GM19455 (cell line): ENCODE measurements around the gene CREB3L1.
"Not testable (repeated sequence)": the region's sequence is repeated elsewhere in the genome, so short reads cannot be mapped to it uniquely, and the experiment has no call there.

ENCODE experiments used
- ATAC-seq: cut with Tn5 transposase; IDR thresholded peaks from one replicate; pipeline ENCODE4 v1.9.1; 2021; ENCODE audit not compliant: unreplicated experiment

CREB3L1 gene

DNA sequence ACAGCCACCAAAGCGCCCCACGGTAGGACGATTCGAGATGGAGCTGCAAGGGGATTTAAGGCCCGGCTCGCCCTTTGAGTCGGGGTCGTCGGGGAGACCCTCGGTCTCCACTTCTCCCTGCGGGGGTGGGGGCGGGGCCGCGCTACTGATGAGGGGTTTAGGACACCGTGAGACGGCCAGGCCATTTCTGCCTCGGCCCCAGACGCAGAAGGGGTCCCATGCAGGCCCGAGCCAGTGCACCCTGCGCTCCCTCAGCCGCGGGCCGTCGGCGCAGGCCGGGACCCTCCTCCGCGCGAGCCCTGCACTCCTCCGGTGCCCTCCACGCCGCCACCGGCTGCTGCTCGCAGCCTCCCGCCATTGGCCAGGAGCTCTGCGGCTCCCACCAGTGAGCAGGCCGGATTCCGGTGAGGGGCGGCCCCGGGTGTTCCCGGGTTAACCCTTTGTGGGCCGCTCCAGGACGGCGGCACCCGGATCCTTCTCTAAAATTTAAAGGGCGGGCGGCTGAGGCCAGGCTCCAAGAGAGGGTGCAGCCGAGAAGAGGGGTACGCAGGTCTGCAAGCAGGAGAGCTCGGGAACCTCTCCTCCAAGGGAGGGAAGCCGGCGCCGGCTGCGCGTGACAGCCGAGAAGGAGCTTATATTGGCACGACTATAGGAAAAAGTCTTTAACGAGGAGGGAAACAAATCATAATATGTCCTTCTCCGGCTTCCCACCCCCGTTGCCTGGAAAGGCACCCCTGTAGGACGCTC lies 18.0 kb downstream of the CREB3L1 start:
- peak; percentile 83 for ATAC-seq

DNA sequence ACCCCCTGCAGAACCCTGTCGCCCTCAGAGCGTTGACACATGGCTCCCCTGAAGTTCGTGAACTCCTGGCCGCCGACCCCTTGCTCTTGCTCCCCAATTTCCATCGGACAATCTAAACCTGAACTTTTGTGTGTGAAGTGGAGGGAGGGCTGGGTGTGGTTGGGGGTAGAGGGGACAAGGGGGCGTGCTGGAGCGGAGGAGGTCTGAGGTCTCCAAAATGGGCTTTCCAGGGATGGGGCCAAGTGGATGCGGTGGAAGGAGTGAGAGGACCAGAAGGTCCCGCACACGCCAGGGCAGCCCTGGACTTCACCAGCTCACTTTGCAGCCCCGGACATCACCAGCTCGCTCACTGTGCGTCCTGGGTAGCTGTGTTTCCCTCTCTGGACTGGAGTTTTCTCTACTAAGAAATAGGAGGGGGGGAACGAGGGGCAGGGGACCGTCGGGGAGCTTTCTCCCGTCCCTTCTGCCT lies 18.6 kb downstream of the CREB3L1 start:
- no peak for ATAC-seq

DNA sequence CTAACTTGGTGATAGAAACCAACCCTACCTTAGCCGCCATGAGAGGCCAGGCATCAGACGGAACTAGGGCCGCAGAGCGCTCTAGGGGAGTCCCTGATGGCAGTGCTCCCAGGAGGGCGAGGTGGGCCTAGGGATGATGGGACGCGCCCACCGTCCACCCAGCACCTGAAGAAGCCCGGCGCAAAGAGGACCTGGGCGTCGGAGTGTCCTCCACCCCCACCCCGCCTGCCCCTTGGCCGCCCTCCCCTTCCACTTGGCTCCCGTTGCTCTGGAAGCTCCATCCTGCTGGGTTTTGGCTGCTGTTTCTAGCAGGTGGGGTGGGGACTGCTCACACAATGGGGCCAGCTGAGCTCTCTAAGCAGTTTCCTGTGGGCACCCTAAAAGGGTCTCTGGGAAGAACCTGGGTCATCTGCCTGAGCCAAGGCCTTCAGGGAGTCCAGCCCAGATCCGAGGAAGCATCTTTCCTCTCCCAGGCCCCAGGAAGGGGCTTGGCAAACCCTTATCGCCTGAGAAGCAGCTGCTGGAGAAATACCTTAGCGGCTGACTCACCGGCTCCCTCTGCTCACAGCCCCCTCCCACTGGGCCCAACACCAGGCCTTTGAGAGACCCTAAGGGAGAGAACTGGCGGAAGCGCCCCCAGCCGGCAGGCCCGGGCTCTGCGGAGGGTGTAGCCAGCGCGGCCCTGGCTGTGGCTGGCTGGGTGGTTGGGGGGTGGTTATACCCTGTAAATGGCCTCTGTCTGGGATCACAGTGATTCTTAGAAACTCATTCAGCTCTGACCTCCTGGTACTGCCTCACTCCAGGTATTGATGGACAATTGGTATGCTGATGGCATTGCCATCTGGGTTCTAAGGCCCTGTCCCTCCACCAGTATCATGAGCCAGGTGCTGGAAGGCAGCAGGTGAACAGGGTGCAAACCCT lies 19.3 kb downstream of the CREB3L1 start:
- ATAC-seq: no peak

DNA sequence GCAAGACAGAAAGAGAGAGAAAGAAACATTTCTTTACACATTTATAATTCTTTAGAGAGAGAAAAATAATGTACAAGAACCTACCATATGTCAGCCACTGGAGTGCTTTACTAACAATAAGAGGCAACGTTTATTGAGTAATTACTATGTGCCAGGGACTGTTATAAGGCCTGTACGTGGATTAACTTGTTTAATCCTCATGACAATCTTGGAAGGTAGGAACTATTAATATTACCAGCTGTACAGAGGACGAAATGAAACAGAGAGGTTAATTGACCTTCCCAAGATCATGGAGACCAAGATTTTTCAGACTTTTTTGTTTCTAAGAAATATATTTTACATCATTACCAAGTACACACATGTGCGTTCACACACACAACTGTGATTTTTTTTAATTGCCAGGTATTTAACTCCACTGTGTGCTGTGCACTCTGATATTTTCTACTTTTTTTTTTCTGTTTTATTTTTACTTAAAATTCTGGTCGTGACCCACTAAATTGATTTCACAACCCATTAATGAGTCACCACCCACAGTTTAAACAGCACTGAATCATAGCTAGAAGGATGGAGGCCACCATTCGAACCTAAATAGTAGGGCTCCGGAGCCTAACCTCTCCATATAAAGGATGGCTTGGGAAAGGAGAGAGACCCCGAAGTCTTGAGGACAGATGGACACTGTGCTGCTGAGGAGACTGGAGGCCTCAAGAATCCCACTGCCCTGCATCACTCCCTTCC lies 21.4 kb downstream of the CREB3L1 start:
- ATAC-seq: no peak

DNA sequence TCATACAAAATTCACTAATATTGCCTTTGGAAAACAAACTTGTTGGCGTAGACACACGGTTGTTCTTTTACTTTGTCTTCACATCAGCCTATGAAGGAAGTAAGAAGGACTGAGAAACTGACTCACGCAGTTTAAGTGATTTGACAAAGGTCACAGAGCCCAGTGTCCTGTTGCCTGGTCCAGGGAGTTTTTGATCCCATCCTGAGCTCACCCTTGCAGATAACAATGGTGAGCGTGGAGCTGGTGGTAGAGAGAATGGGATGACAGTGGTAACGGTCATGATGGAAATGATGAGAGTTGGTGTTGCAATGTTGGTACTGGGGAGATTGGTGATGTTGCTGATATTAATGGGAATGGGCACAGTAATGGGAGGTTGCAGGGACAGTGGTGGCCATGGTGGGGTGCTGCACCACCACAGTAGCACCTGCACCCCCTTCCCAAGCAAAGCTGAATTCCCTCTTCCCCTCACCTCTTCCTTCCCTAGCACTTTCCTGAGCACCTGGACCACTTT lies 22.0 kb downstream of the CREB3L1 start:
- no peak for ATAC-seq

DNA sequence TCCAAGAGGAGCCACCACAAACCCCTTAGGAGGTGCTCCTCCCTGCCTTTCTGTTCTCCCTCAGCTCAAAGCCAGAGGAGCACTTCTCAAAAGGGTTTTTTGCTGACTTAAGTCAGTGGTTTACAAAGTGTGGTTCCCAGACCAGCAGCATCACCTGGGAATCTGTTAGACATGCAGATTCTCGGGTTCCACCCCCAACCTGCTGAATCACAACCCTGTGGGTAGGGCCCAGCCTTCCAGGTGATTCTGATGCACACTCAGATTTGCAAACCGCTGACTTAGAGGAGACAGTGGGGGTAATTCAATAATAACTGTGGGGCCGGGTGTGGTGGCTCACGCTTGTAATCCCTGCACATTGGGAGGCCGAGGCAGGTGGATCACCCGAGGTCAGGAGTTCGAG lies 22.8 kb downstream of the CREB3L1 start:
- ATAC-seq: no peak

DNA sequence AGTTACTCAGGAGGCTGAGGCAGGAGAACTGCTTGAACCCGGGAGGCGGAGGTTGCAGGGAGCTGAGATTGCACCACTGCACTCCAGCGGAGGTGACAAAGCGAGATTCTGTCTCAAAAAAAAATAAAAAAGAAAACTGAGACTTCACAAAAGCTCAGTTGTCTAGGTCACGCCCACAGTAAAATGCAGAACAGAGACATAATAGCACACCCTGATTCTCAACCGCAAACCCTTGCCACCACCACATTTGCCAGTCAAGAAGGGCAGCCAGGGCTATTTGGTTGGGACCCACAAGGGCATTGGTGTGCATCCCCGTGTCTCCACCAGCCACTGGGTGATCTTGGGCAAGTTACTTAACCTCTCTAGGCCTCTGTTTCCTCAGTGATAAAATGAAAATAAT lies 25.4 kb downstream of the CREB3L1 start:
- ATAC-seq: peak; percentile 83

DNA sequence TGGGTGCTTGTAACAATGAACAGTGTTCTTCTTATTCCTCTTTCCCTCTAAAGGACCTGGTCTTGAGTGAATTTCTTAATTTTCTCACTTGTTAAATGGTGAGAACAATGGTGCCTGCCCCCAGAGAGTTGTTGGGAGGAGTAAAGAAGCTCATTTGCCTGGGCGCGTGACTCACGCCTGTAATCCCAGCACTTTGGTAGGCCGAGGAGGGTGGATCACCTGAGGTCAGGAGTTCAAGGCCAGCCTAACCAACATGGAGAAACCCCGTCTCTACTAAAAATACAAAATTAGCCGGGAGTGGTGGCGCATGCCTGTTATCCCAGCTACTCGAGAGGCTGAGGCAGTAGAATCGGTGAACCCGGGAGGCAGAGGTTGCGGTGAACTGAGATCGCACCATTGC lies 26.6 kb downstream of the CREB3L1 start:
- not testable (repeated sequence) for ATAC-seq

DNA sequence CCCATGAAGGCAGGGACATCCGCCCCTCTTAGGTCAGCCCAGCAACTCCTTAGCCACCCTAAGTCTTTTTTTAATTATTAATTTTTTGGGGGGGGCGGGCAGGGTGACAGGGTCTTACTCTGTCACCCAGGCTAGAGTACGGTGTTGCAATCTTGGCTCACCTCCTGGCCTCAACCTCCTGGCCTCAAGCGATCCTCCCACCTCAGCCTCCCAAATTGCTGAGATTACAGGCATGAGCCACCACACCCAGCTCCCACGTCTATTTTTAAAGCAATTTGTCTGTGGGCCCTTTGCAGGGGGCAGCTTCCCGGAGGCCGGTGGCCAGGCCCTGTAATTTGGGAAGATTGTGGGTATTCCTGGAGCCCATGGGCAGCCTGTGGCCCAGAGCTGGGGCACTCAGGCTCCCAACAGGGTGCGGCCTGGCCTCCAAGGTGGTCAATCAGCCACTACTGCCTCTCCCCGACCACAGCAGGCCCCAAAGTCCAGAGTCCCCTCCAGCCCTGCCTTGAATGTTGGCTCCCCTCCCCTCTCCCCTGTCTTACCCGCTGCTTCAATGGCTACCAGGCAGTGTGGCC lies 27.2 kb downstream of the CREB3L1 start:
- ATAC-seq: no peak

DNA sequence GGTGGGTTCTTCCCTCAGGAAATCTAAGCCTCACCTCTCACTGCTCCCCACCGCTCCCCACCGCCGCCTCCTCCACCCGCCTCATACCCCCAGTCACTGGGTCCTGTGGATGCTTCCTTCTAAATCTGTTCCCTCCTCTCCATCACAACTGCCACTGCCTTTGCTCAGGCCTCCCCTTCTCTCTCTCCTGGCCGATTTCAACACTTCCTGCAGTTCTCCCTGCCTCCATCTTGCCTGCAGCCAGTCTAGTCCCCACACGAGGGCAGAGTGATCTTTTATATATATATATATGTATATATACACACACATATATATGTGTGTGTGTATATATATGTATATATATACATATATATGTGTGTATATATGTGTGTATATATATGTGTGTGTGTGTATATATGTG lies 27.8 kb downstream of the CREB3L1 start:
- no peak for ATAC-seq

DNA sequence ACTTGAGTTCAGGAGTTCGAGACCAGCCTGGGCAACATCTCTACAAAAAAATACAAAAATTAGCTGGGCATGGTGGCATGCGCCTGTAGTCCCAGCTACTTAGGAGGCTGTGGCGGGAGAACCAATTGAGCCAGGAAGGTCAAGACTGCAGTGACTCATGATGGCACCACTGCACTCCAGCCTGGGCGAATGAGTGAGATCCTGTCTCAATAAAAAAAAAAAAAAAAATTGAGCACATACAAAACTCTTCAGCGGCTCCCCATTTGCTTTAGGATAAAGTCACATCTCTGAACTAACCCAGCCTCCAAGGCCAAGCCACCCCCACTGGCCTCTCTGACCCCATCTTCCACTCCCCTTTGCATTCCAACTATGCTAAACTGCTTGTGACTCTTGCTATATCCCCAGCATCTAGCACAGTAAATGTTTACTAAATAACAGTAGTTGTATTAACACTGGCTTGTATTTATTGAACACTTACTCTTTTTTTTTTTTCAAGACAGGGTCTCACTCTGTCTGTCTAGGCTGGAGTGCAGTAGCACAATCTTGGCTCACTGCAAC lies 28.9 kb downstream of the CREB3L1 start:
- ATAC-seq: no peak

DNA sequence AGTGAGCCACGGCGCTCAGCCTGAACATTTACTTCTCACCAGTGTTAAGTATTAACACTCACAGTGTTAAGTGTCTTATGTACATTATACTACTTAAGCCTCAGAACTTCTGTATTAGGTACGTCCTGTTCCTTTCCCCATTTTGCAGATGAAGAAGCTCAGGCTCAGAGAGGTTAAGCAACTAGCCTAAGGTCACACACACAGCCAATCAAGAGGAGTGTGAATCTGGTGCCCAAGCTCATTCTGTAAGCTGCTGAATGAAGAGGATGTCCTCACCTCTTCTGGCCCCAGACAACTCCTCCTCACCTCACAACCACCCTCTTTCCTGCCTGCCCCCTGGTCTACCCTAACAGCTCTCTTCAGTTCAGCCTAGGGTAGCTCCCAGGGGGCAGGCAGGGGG lies 29.9 kb downstream of the CREB3L1 start:
- no peak for ATAC-seq

DNA sequence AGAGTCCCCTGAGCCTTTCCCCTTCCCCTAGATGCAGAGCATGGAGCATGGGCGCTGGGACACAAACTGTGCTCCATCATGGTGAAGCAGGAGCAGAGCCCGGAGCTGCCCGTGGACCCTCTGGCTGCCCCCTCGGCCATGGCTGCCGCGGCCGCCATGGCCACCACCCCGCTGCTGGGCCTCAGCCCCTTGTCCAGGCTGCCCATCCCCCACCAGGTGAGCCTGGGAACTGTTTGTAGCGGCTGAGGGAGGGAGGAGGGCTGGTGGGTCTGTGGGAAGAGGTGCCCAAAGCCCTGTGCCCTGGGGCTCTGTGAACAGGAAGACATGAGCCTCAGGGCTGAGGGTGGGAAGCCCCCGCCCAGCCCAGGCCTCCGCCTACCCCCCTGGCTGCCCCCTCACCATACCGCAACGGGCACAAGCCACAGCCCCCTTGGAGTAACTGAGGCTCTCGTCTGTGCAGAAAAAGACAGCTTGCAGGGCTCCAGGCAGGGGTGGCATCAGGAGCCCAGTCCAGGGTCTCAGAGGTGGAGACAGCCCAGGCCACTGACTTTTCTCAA lies 30.4 kb downstream of the CREB3L1 start:
- ATAC-seq: no peak

DNA sequence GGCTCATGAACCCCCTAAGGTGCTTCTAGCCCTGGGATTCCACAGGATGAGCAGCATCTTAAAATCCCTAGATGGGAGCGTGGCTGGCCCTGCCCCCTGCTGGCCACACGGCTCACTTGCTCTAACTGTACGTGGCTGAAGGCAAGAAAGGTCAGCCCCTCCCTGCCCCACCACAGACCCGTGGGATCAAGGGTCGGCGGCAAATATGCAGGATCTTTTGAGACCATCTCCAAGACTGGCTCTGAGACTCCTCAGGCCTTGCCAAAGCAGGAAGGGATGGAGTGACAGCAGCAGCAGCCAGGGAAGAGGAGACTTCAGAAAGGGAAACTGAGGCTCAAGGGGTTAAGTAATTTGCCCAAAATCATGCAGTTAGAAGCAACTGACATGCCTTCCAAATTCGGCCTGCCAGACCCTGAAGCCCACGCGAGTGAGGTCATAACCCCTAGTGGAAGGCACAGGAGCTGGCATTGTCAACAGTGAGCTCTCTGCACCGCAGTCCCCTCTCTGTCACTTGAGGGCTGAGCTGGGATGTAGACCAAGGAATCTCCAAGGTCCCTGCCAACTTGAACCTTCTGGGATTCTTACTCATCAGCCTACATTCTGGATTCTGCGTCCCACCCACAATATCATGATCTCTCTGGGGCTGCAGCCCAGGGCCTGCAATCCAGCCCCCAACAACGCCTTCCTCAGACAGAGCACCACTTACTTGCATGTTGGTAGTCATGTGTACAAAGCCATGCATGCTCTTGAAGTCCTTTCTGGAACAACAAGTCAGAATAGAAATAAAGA lies 31.4 kb downstream of the CREB3L1 start:
- peak; percentile 59 for ATAC-seq

DNA sequence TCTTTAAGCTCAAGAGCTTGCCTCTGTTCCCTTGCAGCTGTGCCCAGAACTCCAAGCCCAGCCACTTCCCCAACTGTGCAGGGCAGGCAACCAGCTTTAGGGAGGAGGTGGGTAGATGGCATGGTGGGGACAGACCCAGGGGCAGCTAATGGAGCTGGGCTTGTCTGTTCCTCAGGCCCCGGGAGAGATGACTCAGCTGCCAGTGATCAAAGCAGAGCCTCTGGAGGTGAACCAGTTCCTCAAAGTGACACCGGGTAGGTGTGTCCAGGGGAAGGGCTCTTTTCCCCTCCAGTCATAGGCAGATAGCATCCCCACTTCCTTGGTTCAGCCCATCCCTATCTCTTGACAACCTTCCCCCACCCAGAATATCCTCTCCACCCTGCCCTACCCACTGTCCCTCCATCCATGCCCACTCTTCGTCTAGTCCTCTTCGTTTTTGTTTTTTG lies 32.4 kb downstream of the CREB3L1 start:
- ATAC-seq: no peak

DNA sequence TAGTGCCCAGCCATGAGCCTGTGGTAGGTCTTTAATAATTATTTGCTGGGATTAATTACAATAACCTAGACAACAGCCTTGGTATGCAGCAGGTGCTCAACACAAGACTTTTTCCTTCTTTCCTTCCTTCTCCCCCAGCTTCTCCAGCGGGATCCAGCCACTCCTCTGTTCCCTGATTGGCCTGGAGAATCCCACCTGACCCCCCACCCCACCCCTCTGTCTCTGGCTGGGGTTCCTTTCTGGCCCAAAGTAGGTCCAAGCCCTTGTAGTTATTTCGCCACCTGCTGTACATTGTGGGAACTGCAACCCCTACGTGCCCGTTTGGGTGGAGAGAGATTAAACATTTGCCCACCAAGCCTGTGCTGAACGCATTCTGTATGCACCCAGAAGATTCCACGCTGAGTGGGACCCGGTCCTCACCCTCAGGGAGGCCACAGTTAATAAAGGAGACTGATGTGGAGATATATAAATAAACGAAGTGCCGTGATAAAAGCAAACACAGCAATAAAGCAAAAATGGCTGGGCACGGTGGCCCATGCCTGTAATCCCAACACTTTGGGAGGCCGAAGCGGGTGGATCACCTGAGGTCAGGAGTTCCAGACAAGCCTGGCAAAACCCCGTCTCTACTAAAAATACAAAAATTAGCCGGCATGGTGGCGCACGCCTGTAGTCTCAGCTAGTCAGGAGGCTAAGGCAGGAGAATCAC lies 37.7 kb downstream of the CREB3L1 start:
- no peak for ATAC-seq

DNA sequence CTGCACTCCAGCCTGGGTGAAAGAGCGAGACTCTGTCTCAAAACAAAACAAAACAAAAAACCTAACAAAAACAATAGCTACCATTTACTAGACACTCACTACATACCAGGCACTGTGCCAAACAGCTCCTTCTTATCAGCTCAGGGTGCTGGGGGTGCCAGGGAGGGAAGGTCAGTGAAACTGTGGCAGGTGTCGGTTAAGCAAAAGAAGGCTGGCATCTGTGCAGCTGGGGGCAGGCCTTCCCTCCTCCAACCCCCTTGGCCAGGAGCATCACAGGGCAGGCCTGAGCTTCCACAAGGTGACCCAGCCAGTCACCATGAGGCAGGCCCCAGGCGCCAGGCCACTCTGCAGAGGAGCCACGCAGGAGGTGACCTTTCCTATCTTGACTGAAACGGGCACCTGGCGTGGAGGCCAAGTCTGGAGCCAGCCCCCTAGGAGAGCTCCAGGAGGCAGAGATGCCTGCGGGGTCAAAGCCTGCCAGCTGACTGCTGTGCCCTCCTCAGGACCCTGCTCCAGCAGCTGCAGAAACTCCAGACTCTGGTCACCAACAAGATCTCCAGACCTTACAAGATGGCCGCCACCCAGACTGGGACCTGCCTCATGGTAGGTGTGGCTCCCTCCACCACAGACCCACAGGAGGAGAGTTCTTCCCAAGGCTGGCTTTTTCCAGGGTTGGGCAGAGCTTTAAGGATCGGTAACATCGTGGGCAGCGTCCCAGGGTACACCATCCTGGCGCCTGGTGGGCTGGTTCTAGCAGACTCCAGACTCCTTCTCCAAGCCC lies 38.5 kb downstream of the CREB3L1 start:
- ATAC-seq: no peak

DNA sequence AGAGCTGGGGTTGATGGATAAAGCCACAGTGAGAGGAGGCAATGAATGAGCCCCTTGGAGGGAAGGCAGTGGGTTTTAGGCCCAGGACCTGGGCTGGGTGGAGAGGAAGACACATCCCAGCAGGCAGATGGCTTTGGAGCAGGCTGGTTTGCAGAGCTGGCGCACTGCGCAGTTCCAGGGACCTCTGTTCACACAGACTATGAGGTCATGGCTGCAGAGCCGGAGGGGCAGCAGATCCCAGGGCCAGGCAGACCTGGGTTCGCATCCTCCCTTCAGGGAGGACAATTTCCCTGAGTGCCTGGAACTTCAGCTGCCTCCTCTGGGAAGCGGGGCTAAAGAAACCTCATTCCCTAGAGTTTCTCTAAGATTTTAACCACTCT lies 41.6 kb downstream of the CREB3L1 start:
- no peak for ATAC-seq
